Effector CD8-positive, alpha-beta T cell (primary cell): ENCODE measurements around the gene PDE3A.

Experiments used
- DNase-seq: peaks from one replicate; lab custom pipeline; 2025; lab: John Stamatoyannopoulos, UW

The PDE3A gene

DNA sequence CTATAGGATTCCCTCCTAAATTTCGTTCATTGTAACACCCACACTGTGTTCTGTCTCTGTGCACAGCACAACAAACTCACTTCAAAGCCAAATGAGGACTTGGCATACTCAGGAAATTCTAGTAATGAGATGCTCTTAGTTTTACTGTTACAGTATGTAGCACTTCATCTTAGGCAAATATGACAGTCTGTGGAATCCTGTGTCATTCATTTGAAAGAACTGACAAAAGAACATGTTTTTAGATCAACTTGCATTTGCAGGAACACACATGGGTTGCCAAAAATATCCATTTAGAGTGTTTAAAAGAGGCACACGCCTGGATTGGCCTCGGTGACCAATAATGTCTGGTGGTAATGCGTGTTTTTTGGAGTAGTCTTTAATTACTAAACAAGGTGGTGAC, 56.5 kb downstream of the PDE3A start:
- no peak for DNase-seq

GRCh38 chr12:20426191-20426590, 57.9 kb downstream of the PDE3A start:
- no peak for DNase-seq

- no peak for DNase-seq
Measured at GRCh38 chr12:20426957-20427356, 58.6 kb downstream of the PDE3A start.

DNA sequence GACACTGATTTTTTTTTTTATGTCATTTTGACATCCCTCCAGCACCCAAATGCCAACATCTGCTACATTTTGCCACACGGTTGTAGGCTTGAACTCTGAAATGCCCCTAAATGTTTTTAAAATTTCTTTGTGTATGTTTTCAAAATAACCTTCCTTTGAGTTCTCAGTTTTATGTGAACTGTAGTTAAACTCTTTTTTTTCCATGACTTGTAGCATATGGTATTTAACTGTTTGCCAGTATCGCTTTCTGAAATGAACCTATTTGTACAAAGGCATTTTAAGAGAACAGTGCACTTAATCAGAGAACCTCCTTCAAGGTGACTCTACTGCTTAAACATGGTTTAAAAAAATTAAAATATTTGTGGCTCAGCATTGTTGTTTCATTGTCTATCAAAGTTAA, 61.5 kb downstream of the PDE3A start:
- no peak for DNase-seq

- DNase-seq, result no peak
Measured at GRCh38 chr12:20432290-20432689, 64.0 kb downstream of the PDE3A start.

DNA sequence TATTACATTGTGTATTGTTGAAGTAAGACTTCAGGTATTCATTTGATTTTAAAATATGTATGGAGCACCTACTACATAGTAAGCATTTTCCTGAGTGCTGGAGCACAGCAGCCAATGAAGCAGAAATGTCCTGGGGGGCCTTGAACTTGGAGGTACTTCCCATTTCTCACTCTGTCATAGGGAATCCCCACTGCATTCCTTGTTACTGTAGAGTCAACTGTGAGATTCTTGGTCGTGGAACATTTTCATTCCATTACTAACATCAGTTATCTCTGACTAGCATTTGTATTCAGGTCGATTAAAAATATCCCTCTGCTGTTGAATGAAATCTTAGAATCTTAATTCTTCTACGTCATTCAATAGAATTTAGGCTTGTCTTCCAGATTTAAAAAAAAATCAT, 66.7 kb downstream of the PDE3A start:
- no peak for DNase-seq

DNA sequence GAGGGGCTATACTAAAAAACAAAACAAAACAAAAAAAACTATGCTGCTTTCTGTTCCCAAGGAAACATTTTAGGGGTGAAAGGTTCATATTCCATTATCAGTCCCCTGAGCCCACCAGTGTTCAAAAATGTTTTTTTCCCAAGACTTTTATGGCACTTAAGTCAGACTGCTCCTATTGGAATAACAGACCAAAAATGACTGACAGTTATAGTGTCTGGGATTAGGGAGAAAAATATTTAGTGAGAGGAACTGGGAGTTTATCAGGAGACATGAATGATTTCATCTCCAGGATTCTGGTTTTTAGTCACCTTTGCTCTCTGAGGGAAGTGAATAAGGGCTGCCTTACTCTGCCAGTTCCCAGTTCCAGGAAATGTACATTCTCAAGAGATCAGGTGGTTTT, 68.0 kb downstream of the PDE3A start:
- no peak for DNase-seq

DNA sequence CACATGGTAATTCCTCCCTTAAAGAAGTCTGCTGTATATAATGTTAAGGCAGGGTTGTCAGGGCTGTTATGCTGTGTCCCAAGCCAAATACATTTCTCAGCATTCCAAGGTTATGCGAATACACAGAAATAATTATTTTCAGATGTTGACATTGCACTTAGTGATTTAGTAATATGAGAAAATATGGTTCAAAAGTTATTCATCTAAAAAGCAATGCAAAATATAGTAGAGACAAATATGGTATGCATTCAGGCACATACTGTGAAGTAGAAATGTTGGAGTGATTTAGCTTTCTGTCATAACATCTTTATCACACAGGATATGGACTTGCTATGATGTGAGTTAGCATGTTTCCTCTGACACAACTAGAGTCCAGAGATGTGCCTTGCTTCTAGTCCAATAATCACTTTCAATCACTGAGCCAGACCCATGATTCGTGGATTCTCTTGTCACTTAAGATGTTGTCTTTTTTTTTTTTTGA, 70.0 kb downstream of the PDE3A start:
- DNase-seq, result no peak

GRCh38 chr12:20439626-20440025, 71.3 kb downstream of the PDE3A start:
- no peak for DNase-seq

- DNase-seq, result no peak
Measured at GRCh38 chr12:20440408-20440807, 72.1 kb downstream of the PDE3A start.

GRCh38 chr12:20442322-20442721, 74.0 kb downstream of the PDE3A start:
- DNase-seq, result no peak

- no peak for DNase-seq
Measured at GRCh38 chr12:20443255-20443654, 74.9 kb downstream of the PDE3A start.

DNA sequence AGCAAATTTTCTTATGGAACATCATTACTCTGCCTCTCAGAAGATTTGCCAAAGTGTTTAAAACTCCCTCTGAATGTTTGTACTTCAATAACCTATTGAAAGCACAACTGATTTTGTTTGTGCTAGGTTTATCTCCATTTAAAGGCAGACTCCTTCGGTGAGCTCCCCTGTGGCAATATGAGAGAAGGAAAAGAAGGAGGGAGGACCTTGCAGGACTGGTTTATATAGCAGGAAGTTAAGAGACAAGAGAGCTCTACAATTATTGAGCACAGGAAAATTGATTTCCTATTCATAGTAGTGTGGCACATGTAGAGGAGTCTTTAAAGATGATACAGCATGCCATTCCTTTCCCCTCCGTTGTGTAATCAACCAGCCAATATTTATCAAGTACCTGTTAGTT, 75.5 kb downstream of the PDE3A start:
- DNase-seq, result no peak

DNA sequence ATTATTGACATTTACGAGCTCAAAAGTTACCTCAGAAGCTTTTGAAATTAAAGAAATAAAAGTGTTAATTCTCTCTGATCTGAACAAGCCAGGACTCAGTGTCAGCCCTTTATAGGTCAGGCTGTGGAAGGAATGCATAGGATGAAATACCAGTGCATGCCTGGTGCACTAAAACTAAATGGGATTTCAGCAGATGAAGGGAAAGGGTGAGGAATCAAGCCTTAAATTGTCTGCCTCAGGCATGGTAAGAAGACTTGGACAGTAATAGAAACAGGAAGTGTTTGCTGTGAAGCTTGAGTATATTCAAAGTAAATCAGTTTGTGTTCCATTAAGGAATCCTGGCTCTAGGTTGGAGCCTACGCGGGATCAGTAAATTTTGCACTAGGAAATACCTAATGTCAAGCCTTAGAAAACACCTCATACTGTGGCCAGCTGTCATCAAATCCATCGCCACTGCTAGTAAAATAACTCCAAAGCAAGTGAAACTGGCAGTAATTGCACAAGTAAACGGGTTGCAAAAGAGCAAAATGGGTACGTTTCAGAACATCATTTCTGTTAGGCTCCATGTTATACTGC, 76.3 kb downstream of the PDE3A start:
- DNase-seq, result no peak

GRCh38 chr12:20445687-20446086, 77.3 kb downstream of the PDE3A start:
- no peak for DNase-seq

DNA sequence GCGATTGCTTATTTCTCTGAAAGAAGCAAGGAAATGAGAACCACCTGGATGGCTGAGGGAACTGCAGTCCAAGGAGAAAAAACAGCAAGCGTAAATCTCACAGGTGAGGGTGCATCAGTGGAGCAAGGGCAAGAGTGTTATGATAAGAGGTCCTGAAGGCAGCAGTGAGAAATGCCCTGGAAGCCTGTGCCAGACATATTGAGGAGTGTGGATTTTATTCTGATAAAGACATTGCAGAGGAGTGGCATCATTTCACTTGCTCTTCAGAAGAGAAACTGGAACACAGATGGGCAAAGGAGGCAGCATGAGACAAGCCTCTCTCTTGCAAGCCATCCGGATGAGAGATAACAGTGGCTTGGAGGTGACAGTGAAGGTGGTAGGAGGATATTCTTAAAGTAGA, 78.5 kb downstream of the PDE3A start:
- DNase-seq, result no peak

DNA sequence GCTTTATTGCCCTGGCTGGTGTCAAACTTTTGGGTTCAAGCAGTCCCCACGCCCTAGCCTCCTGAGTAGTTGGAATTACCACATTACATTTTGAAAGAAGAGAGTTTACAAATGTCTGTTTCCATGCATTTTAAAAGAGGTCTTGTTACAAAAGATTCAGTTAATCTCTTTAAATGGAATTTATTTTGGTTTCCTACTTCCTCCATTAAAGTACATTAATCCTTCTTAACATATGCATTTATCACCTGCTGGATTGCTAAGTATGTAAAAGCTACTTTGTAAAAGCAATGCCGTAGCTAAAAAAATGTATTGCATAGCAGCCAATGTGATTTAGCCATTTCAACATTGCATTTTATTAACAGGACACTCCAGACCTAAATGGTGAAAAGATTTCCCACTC, 80.4 kb downstream of the PDE3A start:
- no peak for DNase-seq

GRCh38 chr12:20450591-20451180, 82.3 kb downstream of the PDE3A start:
- DNase-seq, result no peak

GRCh38 chr12:20451761-20452160, 83.4 kb downstream of the PDE3A start:
- DNase-seq, result no peak

GRCh38 chr12:20452496-20453010, 84.2 kb downstream of the PDE3A start:
- DNase-seq, result no peak

- DNase-seq, result no peak
Measured at GRCh38 chr12:20453756-20454310, 85.5 kb downstream of the PDE3A start.

DNA sequence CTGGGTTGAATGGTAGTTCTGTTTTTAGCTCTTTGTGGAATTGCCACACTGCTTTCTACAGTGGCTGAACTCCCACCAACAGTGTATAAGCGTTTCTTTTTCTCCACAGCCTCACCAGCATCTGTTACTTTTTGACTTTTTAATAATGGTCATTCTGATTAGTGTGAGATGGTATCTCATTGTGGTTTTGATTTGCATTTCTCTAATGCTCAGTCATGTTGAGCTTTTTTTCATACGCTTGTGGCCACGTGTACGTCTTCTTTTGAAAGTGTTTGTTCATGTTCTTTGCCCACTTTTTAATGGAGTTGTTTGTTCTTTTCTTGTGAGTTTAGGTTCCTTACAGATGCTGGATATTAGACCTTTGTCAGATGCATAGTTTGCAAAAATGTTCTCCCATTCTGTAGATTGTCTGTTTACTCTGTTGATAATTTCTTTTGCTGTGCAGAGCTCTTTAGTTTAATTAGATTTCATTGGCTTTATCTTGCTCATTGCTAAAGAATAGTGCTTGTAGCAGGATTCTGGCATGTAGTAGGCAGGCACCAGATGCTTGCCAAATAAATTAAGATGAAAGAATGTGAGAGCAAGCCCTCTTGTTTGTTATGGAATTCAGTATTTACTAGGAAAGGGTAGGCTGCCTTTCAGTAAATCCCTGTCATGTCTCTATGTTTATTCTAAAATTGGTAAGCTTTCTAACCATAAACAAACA, 86.8 kb downstream of the PDE3A start:
- no peak for DNase-seq

- no peak for DNase-seq
Measured at GRCh38 chr12:20457582-20457981, 89.2 kb downstream of the PDE3A start.
